SK-N-SH (cell line): ENCODE results near the gene LMOD3. TPM values are rescaled to one million over a fixed set of nuclear protein-coding genes. Genes with fewer than 3 reads are reported as not detected.

ENCODE experiments used
- CTCF ChIA-PET: fragments of 300-600, 350-600 bp; formaldehyde crosslinking; extraction: SDS; loops from one replicate; lab custom pipeline; 2021; lab: Yijun Ruan, JAX
- POLR2A ChIA-PET: fragments of 350-600 bp; sonication (Branson Sonifier 250); formaldehyde crosslinking; extraction: SDS; loops from one replicate; lab custom pipeline; 2020; ENCODE audit warnings: antibody characterized with exemption, inconsistent platforms; lab: Yijun Ruan, JAX
- DNase-seq: peaks from one replicate; pipeline ENCODE4 v3.0.0; 2012
- H2AFZ ChIP-seq: fragments of 200-600 bp; sonication (generic); 2 replicates; pipeline ENCODE4 v1.8.1; 2016; ENCODE audit warnings: antibody characterized with exemption, mild to moderate bottlenecking, low read depth
- H3F3A ChIP-seq: fragments of 200-600 bp; sonication (generic); replicated peaks from 2 replicates; pipeline ENCODE3; 2016; ENCODE audit warnings: antibody characterized with exemption, mild to moderate bottlenecking; ENCODE audit not compliant: insufficient read depth
- H3K27ac ChIP-seq, 2 experiments: fragments of 200-500 bp in 1 of 2; fragments of 200-600 bp in 1 of 2; sonication (Bioruptor generic) in 1 of 2; sonication (generic), shearing (Covaris generic) in 1 of 2; 2 replicates each; pipeline versions ENCODE4 v1.5.1 to v1.6.1; 2014 to 2016; ENCODE audit warnings: low read depth in 2 of 2, inconsistent platforms in 1 of 2, low read length in 1 of 2, mild to moderate bottlenecking in 1 of 2, mixed read lengths in 1 of 2
- H3K27me3 ChIP-seq: fragments of 200-600 bp; sonication (generic), shearing (Covaris generic); 2 replicates; pipeline ENCODE4 v1.6.1; 2016; ENCODE audit warnings: mixed run types; ENCODE audit not compliant: insufficient read depth
- H3K36me3 ChIP-seq, 2 experiments: fragments of 200-500 bp in 1 of 2; fragments of 200-600 bp in 1 of 2; sonication (Bioruptor generic) in 1 of 2; sonication (generic) in 1 of 2; replicated peaks in 1 of 2; 2 replicates each; pipeline versions ENCODE3 to v1.5.1; 2014 to 2016; ENCODE audit warnings: low read length in 1 of 2, mild to moderate bottlenecking in 1 of 2; ENCODE audit not compliant: insufficient read depth in 2 of 2, control insufficient read depth in 1 of 2
- H3K4me1 ChIP-seq, 2 experiments: fragments of 200-500 bp in 1 of 2; fragments of 200-600 bp in 1 of 2; sonication (Bioruptor generic) in 1 of 2; sonication (generic), shearing (Covaris generic) in 1 of 2; 2 replicates each; pipeline versions ENCODE4 v1.5.1 to v1.6.1; 2014 to 2016; ENCODE audit warnings: low read depth in 1 of 2, low read length in 1 of 2, mixed run types in 1 of 2; ENCODE audit not compliant: insufficient read depth in 2 of 2, control insufficient read depth in 1 of 2
- H3K4me2 ChIP-seq: fragments of 200-600 bp; sonication (generic), shearing (Covaris generic); 2 replicates; pipeline ENCODE4 v1.6.1; 2017; ENCODE audit warnings: mixed run types
- H3K4me3 ChIP-seq, 2 experiments: fragments of 200-500 bp in 1 of 2; fragments of 200-600 bp in 1 of 2; sonication (Bioruptor generic) in 1 of 2; sonication (generic), shearing (Covaris generic) in 1 of 2; 2 replicates each; pipeline versions ENCODE4 v1.5.1 to v1.8.1; 2014 to 2016; ENCODE audit warnings: low read depth in 2 of 2, inconsistent platforms in 1 of 2, low read length in 1 of 2, mild to moderate bottlenecking in 1 of 2, mixed read lengths in 1 of 2, moderate library complexity in 1 of 2
- H3K79me2 ChIP-seq: fragments of 200-600 bp; sonication (generic); 2 replicates; pipeline ENCODE4 v1.8.1; 2017; ENCODE audit warnings: mild to moderate bottlenecking; ENCODE audit not compliant: insufficient read depth
- H3K9ac ChIP-seq: fragments of 200-600 bp; sonication (generic); 2 replicates; pipeline ENCODE4 v1.6.1; 2017; ENCODE audit warnings: mixed run types
- H3K9me2 ChIP-seq: fragments of 200-600 bp; sonication (generic); 2 replicates; pipeline ENCODE4 v1.6.1; 2017; ENCODE audit warnings: mixed run types
- H3K9me3 ChIP-seq: fragments of 200-600 bp; sonication (generic); 2 replicates; pipeline ENCODE4 v1.6.1; 2017; ENCODE audit warnings: mixed run types, mild to moderate bottlenecking, moderate library complexity
- H4K20me1 ChIP-seq: fragments of 200-600 bp; sonication (generic); 2 replicates; pipeline ENCODE4 v1.6.1; 2017; ENCODE audit warnings: mild to moderate bottlenecking, mixed run types; ENCODE audit not compliant: insufficient read depth
- EZH2phosphoT487 ChIP-seq: fragments of 200-600 bp; sonication (generic); IDR thresholded peaks from 2 replicates; pipeline ENCODE4 v1.6.1; 2017; ENCODE audit warnings: low read depth, mixed run types, mild to moderate bottlenecking, antibody characterized with exemption, moderate library complexity, borderline replicate concordance
- FOSL2 ChIP-seq: IDR thresholded peaks from 2 replicates; pipeline ENCODE4 v1.4.0; 2012; ENCODE audit warnings: low read depth, mild to moderate bottlenecking, moderate library complexity, borderline replicate concordance
- MAX ChIP-seq: IDR thresholded peaks from 2 replicates; pipeline ENCODE4 v1.4.0; 2012; ENCODE audit warnings: low read depth
- RAD21 ChIP-seq: IDR thresholded peaks from 2 replicates; pipeline ENCODE4 v1.6.1; 2012; ENCODE audit warnings: mild to moderate bottlenecking, low read length
- RCOR1 ChIP-seq: fragments of 150-350 bp; IDR thresholded peaks from 2 replicates; pipeline ENCODE4 v1.6.1; 2017; ENCODE audit warnings: antibody characterized with exemption, low read length
- RXRA ChIP-seq: IDR thresholded peaks from 2 replicates; pipeline ENCODE4 v1.4.0; 2012; ENCODE audit warnings: low read depth, mild to moderate bottlenecking, borderline replicate concordance
- SMC3 ChIP-seq: IDR thresholded peaks from 2 replicates; pipeline ENCODE4 v1.6.1; 2012; ENCODE audit warnings: low read depth, low read length, improper control_type of control experiment
- TCF12 ChIP-seq: IDR thresholded peaks from 2 replicates; pipeline ENCODE4 v1.4.0; 2012
- WGBS: methylation state at CpG from one replicate; pipeline ENCODE4 v1.1.6; 2017; ENCODE audit warnings: low lambda C conversion rate; 5-methylcytosine and 5-hydroxymethylcytosine counted together
- polyA plus RNA-seq, 3 experiments: library from polyadenylated mRNA; depleted of rRNA; stranded (reverse); fragments of >200 nt; gene quantifications; 2 replicates each; pipeline ENCODE4 v1.2.3, GENCODE V29; 2012
- TF ChIP-seq, protein P1 (sequence below): IDR thresholded peaks from 2 replicates; pipeline ENCODE4 v1.6.1; 2012; ENCODE audit warnings: mild to moderate bottlenecking, low read depth, low read length, moderate library complexity
- TF ChIP-seq, protein P2 (sequence below): IDR thresholded peaks from 2 replicates; pipeline ENCODE4 v1.4.0; 2012; ENCODE audit warnings: low read depth, borderline replicate concordance

The LMOD3 gene
- polyA plus RNA-seq, 1 of the 3 experiments (the other 2 are of a cell fraction): not detected

- Histone ChIP-seq H3K9me3 (no peaks in the 10 kb centered on the region), H3K9ac (no peak overlapping the region), H3K4me2 (no peak overlapping the region), H3K79me2 (peaks cover 89% of the 10 kb centered on the region), H3K4me1 (peaks cover 0 to 8% of the 10 kb centered on the region in 2 experiments; a peak in 2 of 4 replicates), H3K27ac (no peak overlapping the region), H3K4me3 (no peak overlapping the region), H2AFZ (no peak overlapping the region), H3K9me2 (no peaks in the 10 kb centered on the region), H3K36me3 (peaks cover 0 to 37% of the 10 kb centered on the region in 2 experiments), H4K20me1 (peaks cover 51% of the 10 kb centered on the region), H3F3A (peaks cover 19% of the 10 kb centered on the region), H3K27me3 (no peaks in the 10 kb centered on the region)
- TF ChIP-seq RCOR1: no peak
- TF ChIP-seq EZH2phosphoT487: no peak
- no peak for TF ChIP-seq RAD21
- TF ChIP-seq RXRA: no peak
- TF ChIP-seq, protein P1, sequence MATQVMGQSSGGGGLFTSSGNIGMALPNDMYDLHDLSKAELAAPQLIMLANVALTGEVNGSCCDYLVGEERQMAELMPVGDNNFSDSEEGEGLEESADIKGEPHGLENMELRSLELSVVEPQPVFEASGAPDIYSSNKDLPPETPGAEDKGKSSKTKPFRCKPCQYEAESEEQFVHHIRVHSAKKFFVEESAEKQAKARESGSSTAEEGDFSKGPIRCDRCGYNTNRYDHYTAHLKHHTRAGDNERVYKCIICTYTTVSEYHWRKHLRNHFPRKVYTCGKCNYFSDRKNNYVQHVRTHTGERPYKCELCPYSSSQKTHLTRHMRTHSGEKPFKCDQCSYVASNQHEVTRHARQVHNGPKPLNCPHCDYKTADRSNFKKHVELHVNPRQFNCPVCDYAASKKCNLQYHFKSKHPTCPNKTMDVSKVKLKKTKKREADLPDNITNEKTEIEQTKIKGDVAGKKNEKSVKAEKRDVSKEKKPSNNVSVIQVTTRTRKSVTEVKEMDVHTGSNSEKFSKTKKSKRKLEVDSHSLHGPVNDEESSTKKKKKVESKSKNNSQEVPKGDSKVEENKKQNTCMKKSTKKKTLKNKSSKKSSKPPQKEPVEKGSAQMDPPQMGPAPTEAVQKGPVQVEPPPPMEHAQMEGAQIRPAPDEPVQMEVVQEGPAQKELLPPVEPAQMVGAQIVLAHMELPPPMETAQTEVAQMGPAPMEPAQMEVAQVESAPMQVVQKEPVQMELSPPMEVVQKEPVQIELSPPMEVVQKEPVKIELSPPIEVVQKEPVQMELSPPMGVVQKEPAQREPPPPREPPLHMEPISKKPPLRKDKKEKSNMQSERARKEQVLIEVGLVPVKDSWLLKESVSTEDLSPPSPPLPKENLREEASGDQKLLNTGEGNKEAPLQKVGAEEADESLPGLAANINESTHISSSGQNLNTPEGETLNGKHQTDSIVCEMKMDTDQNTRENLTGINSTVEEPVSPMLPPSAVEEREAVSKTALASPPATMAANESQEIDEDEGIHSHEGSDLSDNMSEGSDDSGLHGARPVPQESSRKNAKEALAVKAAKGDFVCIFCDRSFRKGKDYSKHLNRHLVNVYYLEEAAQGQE: no peak
- TF ChIP-seq, protein P2, sequence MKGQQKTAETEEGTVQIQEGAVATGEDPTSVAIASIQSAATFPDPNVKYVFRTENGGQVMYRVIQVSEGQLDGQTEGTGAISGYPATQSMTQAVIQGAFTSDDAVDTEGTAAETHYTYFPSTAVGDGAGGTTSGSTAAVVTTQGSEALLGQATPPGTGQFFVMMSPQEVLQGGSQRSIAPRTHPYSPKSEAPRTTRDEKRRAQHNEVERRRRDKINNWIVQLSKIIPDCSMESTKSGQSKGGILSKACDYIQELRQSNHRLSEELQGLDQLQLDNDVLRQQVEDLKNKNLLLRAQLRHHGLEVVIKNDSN: no peak
- TF ChIP-seq SMC3: no peak
- POLR2A ChIA-PET: no interaction called here
- CTCF ChIA-PET: interaction anchor here (2.4 kb wide), 1 partner anchor 25 kb away, joined by 8 read pairs; no protein-coding TSS in a partner anchor
- 93% methylated on average over 5 of the region's 5 CpGs for WGBS
- DNase-seq: no peak
Observed at GRCh38 chr3:69095636-69096035, 26.8 kb downstream of the LMOD3 start.

GRCh38 chr3:69094467-69095205 is 27.8 kb downstream of the LMOD3 start:
- H3K9me2 ChIP-seq: no peaks in the 10 kb centered on the region
- CTCF ChIA-PET: interaction anchor here (2.4 kb wide), 1 partner anchor 26 kb away, joined by 8 read pairs; no protein-coding TSS in a partner anchor
- H3K36me3 ChIP-seq: peaks cover 0 to 28% of the 10 kb centered on the region in 2 experiments
- H3K9me3 ChIP-seq: no peaks in the 10 kb centered on the region
- no peak overlapping the region; a peak in 1 of 4 replicates for H3K4me3 ChIP-seq
- H3K4me2 ChIP-seq: peak overlapping the region; percentile 57
- no peak overlapping the region for H3K9ac ChIP-seq
- TF ChIP-seq TCF12 (peak; percentile 6; the same call in 1 of the 2 replicates), MAX (no peak), RCOR1 (no peak), FOSL2 (peak; percentile 42; the same call in 1 of the 2 replicates)
- POLR2A ChIA-PET: no interaction called here
- WGBS: 48% methylated on average over 8 of the region's 8 CpGs
- H3K27ac ChIP-seq: peak overlapping the region in 1 of 2 experiments; percentile 75; a peak in 2 of 4 replicates
- peaks cover 0 to 17% of the 10 kb centered on the region in 2 experiments; a peak in 3 of 4 replicates for H3K4me1 ChIP-seq
- H3F3A ChIP-seq: peaks cover 24% of the 10 kb centered on the region
- H3K27me3 ChIP-seq: no peaks in the 10 kb centered on the region
- H3K79me2 ChIP-seq: peaks cover 89% of the 10 kb centered on the region
- peaks cover 54% of the 10 kb centered on the region for H4K20me1 ChIP-seq
- DNase-seq: no peak
- H2AFZ ChIP-seq: no peak overlapping the region
